Suprapubic skin (tissue), 4 donors: ENCODE results near the gene RALGPS1. TPM values are rescaled to one million over a fixed set of nuclear protein-coding genes. Genes with fewer than 3 reads are reported as not detected.

Experiments used
- DNase-seq, 2 donors: peaks; one replicate each; pipeline ENCODE4 v3.0.0-alpha.2; 2019; ENCODE audit warnings: low spot score in 2 of 2
- H3K27ac ChIP-seq: fragments of 200-600 bp; sonication (generic); one replicate; pipeline ENCODE4 v1.5.1; 2019
- H3K27me3 ChIP-seq: fragments of 200-600 bp; sonication (generic); one replicate; pipeline ENCODE4 v1.5.1; 2019
- H3K36me3 ChIP-seq: fragments of 200-600 bp; sonication (generic); one replicate; pipeline ENCODE4 v1.5.1; 2019
- H3K4me1 ChIP-seq: fragments of 200-600 bp; sonication (generic); one replicate; pipeline ENCODE4 v1.5.1; 2019
- H3K4me3 ChIP-seq: fragments of 200-600 bp; sonication (generic); one replicate; pipeline ENCODE4 v1.5.1; 2019; ENCODE audit warnings: mild to moderate bottlenecking
- H3K9me3 ChIP-seq: fragments of 200-600 bp; sonication (generic); one replicate; pipeline ENCODE4 v1.5.1; 2019
- CTCF ChIP-seq, 2 donors: fragments of 200-600 bp in 1 of 2; fragments of 450-650 bp in 1 of 2; sonication (generic) in 1 of 2; IDR thresholded peaks; one replicate each; pipeline ENCODE4 v1.5.1; 2016 to 2019; ENCODE audit warnings: antibody characterized with exemption in 2 of 2, mild to moderate bottlenecking in 1 of 2, moderate library complexity in 1 of 2
- EP300 ChIP-seq: sonication (generic); formaldehyde crosslinking; IDR thresholded peaks from one replicate; pipeline ENCODE4 v1.6.1; 2017; ENCODE audit warnings: antibody characterized with exemption
- POLR2A ChIP-seq, 2 donors: fragments of 450-650 bp; IDR thresholded peaks; one replicate each; pipeline ENCODE4 v1.6.1; 2017; ENCODE audit warnings: antibody characterized with exemption in 2 of 2, mild to moderate bottlenecking in 2 of 2, moderate library complexity in 2 of 2
- POLR2AphosphoS5 ChIP-seq, 3 donors: sonication (generic); formaldehyde crosslinking; IDR thresholded peaks; one replicate each; pipeline ENCODE4 v1.6.1; 2017; ENCODE audit warnings: antibody characterized with exemption in 3 of 3
- WGBS: methylation state at CpG from one replicate; pipeline ENCODE4 v1.1.5; 2018; 5-methylcytosine and 5-hydroxymethylcytosine counted together
- total RNA-seq, 4 donors: library from RNA; depleted of rRNA; stranded (reverse); fragments of >200 nt; gene quantifications; one replicate each; pipeline ENCODE4 v1.1.0, GENCODE V29; 2016

RALGPS1 gene
- total RNA-seq, 4 donors from 2014 or later = 14.8 to 86.7 (median 21.4) TPM

DNA sequence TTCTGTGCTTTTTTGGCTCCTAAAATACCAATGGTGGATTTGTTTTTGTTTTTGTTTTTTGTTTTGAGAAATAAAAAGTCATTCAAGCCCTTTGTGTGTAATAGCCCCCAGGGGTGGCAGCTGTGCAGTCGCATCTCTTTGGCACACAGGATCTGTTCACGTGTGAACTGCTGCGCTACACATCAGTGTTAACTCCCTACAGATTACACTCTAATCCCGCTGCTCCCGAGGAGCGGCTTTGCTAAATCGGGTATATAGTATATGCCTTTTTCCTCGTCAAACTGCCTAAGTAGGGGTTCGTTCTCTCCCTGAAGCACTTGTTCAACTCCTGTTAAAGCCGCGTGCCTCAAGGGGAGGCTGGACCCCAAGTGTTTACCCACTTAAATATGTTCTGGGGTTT, 31.8 kb upstream of the RALGPS1 start:
- Histone ChIP-seq H3K4me1 (no peaks in the 10 kb centered on the region), H3K36me3 (peaks cover 27% of the 10 kb centered on the region), H3K4me3 (no peak overlapping the region), H3K27me3 (no peaks in the 10 kb centered on the region), H3K9me3 (no peaks in the 10 kb centered on the region), H3K27ac (peak overlapping the region; percentile 15)
- WGBS = 87% methylated on average over 11 of the region's 11 CpGs
- TF ChIP-seq CTCF (IDR thresholded peaks at IDR 0.05) (no peak), POLR2A (IDR thresholded peaks at IDR 0.05) (no peak), EP300 (no peak), POLR2AphosphoS5 (IDR thresholded peaks at IDR 0.05) (no peak)
- no peak for DNase-seq

- no peak for TF ChIP-seq EP300
- TF ChIP-seq CTCF (IDR thresholded peaks at IDR 0.05) = no peak
- no peak for TF ChIP-seq POLR2A (IDR thresholded peaks at IDR 0.05)
- TF ChIP-seq POLR2AphosphoS5 (IDR thresholded peaks at IDR 0.05) = no peak
- WGBS = 82% methylated on average over 15 of the region's 15 CpGs
- peaks cover 27% of the 10 kb centered on the region for H3K36me3 ChIP-seq
- no peaks in the 10 kb centered on the region for H3K27me3 ChIP-seq
- H3K27ac ChIP-seq = peak overlapping the region; percentile 15
- no peaks in the 10 kb centered on the region for H3K4me1 ChIP-seq
- no peak overlapping the region for H3K4me3 ChIP-seq
- no peaks in the 10 kb centered on the region for H3K9me3 ChIP-seq
- DNase-seq = no peak
These were observed 30.9 kb upstream of the RALGPS1 start for GRCh38 chr9:126883636-126884035.

DNA sequence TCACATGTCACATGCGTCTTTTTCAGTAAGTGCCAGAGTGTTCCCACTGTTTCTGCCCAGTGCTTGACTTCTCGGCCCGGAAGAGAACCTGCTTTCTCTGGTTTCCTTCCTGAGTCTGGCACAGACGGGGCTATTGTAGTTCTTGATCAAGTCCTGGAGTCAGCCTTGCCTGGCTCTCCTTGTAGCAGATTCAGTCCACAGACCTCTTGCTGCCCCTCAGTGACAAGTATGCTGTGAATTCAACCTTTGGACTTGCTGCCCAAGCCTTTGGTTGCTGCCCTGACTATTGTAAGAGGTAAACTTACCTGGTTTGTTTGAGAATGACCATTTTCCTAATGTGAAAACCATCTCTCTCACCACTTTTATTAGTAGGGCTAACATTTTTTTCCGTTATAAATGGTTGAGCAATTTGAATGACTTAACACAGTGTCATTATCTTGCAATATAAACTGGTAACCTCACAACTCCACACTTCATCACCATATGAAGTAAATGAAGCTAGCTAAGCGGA, 29.4 kb upstream of the RALGPS1 start:
- Histone ChIP-seq H3K4me1 (no peaks in the 10 kb centered on the region), H3K27me3 (no peaks in the 10 kb centered on the region), H3K9me3 (no peaks in the 10 kb centered on the region), H3K36me3 (peaks cover 18% of the 10 kb centered on the region), H3K27ac (no peak overlapping the region), H3K4me3 (no peak overlapping the region)
- TF ChIP-seq EP300 (no peak), POLR2A (IDR thresholded peaks at IDR 0.05) (no peak), CTCF (IDR thresholded peaks at IDR 0.05) (no peak), POLR2AphosphoS5 (IDR thresholded peaks at IDR 0.05) (no peak)
- WGBS = 65% methylated on average over 6 of the region's 6 CpGs
- DNase-seq = no peak

- H3K27ac ChIP-seq = no peak overlapping the region
- no peak for DNase-seq
- H3K36me3 ChIP-seq = peaks cover 9% of the 10 kb centered on the region
- no peaks in the 10 kb centered on the region for H3K27me3 ChIP-seq
- 81% methylated on average over 23 of the region's 23 CpGs for WGBS
- H3K9me3 ChIP-seq = no peaks in the 10 kb centered on the region
- TF ChIP-seq POLR2A (IDR thresholded peaks at IDR 0.05) (no peak), CTCF (IDR thresholded peaks at IDR 0.05) (no peak), EP300 (no peak), POLR2AphosphoS5 (IDR thresholded peaks at IDR 0.05) (no peak)
- H3K4me1 ChIP-seq = no peaks in the 10 kb centered on the region
- H3K4me3 ChIP-seq = no peak overlapping the region
These were observed 28.4 kb upstream of the RALGPS1 start for GRCh38 chr9:126886034-126886822.

- H3K4me1 ChIP-seq = no peaks in the 10 kb centered on the region
- H3K9me3 ChIP-seq = no peaks in the 10 kb centered on the region
- TF ChIP-seq POLR2AphosphoS5 (IDR thresholded peaks at IDR 0.05) (no peak), POLR2A (IDR thresholded peaks at IDR 0.05) (no peak), EP300 (no peak), CTCF (IDR thresholded peaks at IDR 0.05) (no peak)
- no peak for DNase-seq
- H3K27me3 ChIP-seq = no peaks in the 10 kb centered on the region
- no peak overlapping the region for H3K4me3 ChIP-seq
- 73% methylated on average over 10 of the region's 10 CpGs for WGBS
- H3K27ac ChIP-seq = no peak overlapping the region
- peaks cover 9% of the 10 kb centered on the region for H3K36me3 ChIP-seq
These were observed 27.7 kb upstream of the RALGPS1 start for GRCh38 chr9:126886897-126887296.
